H1 (cell line): ENCODE results near the gene TIGD1. TPM values are rescaled to one million over a fixed set of nuclear protein-coding genes. Genes with fewer than 3 reads are reported as not detected.

ENCODE experiments used
- SIRT6 ChIP-seq: IDR thresholded peaks from one replicate; pipeline ENCODE4 v1.7.1; 2012; ENCODE audit warnings: low read length, inconsistent platforms
- polyA plus RNA-seq, 7 experiments: library from polyadenylated mRNA; depleted of rRNA in 3 of 7; stranded (reverse) in 5 of 7; unstranded in 2 of 7; fragments of >200 nt in 5 of 7; fragments of 200-250 nt in 2 of 7; gene quantifications; 1 replicate in 5 of 7; 2 replicates in 1 of 7; 4 replicates in 1 of 7; pipeline versions ENCODE4 v1.2.1 to v1.2.3, GENCODE V29; 2011 to 2013; ENCODE audit warnings: missing spikeins in 2 of 7, mixed read lengths in 2 of 7
- total RNA-seq: library from RNA; stranded (reverse); fragmentation: NEBNext Ultra II Directional; extraction: Animal tissue kit (Norgen Biotek cat#: 25700); gene quantifications from 2 replicates; pipeline ENCODE4 v1.2.1, GENCODE V29; 2021
- TF ChIP-seq, protein P1 (sequence below): IDR thresholded peaks from 2 replicates; pipeline ENCODE4 v1.6.1; 2012; ENCODE audit warnings: low read length, inconsistent platforms

Gene TIGD1
- total and polyA plus RNA-seq, 2 of the 8 experiments (the other 6 are each of a cell fraction or from before 2014, with no cell fraction given), result 4.7 to 8.3 TPM

- TF ChIP-seq, protein P1, sequence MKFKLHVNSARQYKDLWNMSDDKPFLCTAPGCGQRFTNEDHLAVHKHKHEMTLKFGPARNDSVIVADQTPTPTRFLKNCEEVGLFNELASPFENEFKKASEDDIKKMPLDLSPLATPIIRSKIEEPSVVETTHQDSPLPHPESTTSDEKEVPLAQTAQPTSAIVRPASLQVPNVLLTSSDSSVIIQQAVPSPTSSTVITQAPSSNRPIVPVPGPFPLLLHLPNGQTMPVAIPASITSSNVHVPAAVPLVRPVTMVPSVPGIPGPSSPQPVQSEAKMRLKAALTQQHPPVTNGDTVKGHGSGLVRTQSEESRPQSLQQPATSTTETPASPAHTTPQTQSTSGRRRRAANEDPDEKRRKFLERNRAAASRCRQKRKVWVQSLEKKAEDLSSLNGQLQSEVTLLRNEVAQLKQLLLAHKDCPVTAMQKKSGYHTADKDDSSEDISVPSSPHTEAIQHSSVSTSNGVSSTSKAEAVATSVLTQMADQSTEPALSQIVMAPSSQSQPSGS, result no peak
- TF ChIP-seq SIRT6, result no peak
Measured at GRCh38 chr2:232525791-232526371, 24.5 kb downstream of the TIGD1 start, which contains the start of gene CHRND (continued).
